Lower lobe of right lung (tissue), 2 donors: ENCODE data around the gene SRPK1. TPM values are rescaled to one million over a fixed set of nuclear protein-coding genes. Genes with fewer than 3 reads are reported as not detected.

Experiments used
- ATAC-seq, 2 donors: fragments of 200-7000 bp; cut with Tn5 transposase; one replicate each; pipeline ENCODE4 v1.9.1; 2020 to 2022; ENCODE audit warnings: mild to moderate bottlenecking in 2 of 2, moderate library complexity in 2 of 2
- DNase-seq: peaks from one replicate; pipeline ENCODE4 v3.0.0-alpha.2; 2020
- H3K27ac ChIP-seq: fragments of 200-600 bp; one replicate; pipeline ENCODE4 v1.8.0; 2022
- H3K27me3 ChIP-seq: fragments of 200-600 bp; one replicate; pipeline ENCODE4 v1.8.0; 2022; ENCODE audit warnings: low read depth
- H3K36me3 ChIP-seq: fragments of 200-600 bp; one replicate; pipeline ENCODE4 v1.8.0; 2022; ENCODE audit warnings: mild to moderate bottlenecking
- H3K4me1 ChIP-seq: fragments of 200-600 bp; one replicate; pipeline ENCODE4 v1.8.0; 2022
- H3K4me3 ChIP-seq: fragments of 200-600 bp; one replicate; pipeline ENCODE4 v1.8.0; 2022; ENCODE audit warnings: mild to moderate bottlenecking
- H3K9me3 ChIP-seq: fragments of 200-600 bp; one replicate; pipeline ENCODE4 v1.8.0; 2022
- intact Hi-C: fragments of 100-400 bp; cut with DNase I; formaldehyde crosslinking; loops from one replicate; pipeline ENCODE4 v1.11.0; 2022
- total RNA-seq: library from RNA; stranded (reverse); fragmentation: NEBNext Ultra II Directional; extraction: Animal tissue kit (Norgen Biotek cat#: 25700); gene quantifications from one replicate; pipeline ENCODE4 v1.2.1, GENCODE V29; 2021
- TF ChIP-seq, protein P1 (sequence below): fragments of 200-600 bp; IDR thresholded peaks from one replicate; pipeline ENCODE4 v1.8.0; 2022; ENCODE audit warnings: antibody characterized with exemption, mild to moderate bottlenecking
- donor health status: DM: no; HTN: yes; CAD: no; lungs with severe emphysema.

Gene SRPK1
- total RNA-seq, 1 donor from 2014 or later = 30.9 TPM

DNA sequence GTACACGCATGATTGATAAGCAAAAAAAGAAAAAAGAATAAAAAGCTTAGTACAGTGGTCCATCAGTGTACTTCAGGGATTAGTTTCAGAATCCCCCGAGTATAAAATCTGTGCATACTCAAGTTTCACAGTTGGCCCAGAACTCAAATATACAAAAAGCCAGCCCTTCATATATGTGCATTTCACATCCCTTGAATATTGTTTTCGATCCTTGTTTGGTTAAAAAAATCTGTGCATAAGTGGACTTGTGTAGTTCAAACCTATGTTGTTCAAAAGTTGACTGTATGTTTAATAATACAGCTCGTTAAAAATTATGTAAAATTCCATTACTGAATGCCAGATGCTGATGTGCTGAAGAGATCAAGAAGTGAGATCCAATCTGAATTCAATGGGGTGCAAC lies 61.5 kb downstream of the SRPK1 start:
- DNase-seq = no peak
- H3K4me1 ChIP-seq = no peaks in the 10 kb centered on the region
- ATAC-seq = no peak
- intact Hi-C loops = no loop called here
- no peak overlapping the region for H3K4me3 ChIP-seq
- no peaks in the 10 kb centered on the region for H3K27me3 ChIP-seq
- TF ChIP-seq, protein P1, sequence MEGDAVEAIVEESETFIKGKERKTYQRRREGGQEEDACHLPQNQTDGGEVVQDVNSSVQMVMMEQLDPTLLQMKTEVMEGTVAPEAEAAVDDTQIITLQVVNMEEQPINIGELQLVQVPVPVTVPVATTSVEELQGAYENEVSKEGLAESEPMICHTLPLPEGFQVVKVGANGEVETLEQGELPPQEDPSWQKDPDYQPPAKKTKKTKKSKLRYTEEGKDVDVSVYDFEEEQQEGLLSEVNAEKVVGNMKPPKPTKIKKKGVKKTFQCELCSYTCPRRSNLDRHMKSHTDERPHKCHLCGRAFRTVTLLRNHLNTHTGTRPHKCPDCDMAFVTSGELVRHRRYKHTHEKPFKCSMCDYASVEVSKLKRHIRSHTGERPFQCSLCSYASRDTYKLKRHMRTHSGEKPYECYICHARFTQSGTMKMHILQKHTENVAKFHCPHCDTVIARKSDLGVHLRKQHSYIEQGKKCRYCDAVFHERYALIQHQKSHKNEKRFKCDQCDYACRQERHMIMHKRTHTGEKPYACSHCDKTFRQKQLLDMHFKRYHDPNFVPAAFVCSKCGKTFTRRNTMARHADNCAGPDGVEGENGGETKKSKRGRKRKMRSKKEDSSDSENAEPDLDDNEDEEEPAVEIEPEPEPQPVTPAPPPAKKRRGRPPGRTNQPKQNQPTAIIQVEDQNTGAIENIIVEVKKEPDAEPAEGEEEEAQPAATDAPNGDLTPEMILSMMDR = no peak
- no peaks in the 10 kb centered on the region for H3K9me3 ChIP-seq
- H3K36me3 ChIP-seq = peaks cover 55% of the 10 kb centered on the region
- H3K27ac ChIP-seq = no peak overlapping the region

DNA sequence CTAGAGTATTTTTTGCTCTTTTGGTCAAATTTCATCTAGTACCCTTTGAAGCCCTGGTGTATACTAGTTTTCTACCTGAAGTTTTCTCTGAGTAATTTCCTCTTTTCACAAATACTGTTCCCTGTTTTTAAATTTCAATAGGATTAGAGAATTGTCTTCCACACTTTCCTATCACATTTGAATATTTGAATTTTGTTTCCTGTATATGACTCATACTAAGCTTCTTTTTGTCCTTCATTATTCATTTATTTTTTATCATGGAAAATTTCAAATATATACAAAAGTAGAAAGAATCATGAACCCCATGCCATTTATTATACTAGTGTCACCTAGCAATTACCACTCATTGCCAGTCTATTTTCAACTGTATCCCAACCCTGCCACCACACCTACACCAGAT lies 63.0 kb downstream of the SRPK1 start:
- TF ChIP-seq, protein P1 = no peak
- no peaks in the 10 kb centered on the region for H3K27me3 ChIP-seq
- H3K36me3 ChIP-seq = peaks cover 65% of the 10 kb centered on the region
- no peak for DNase-seq
- intact Hi-C loops = no loop called here
- no peaks in the 10 kb centered on the region for H3K4me1 ChIP-seq
- no peak overlapping the region for H3K4me3 ChIP-seq
- H3K27ac ChIP-seq = no peak overlapping the region
- no peak for ATAC-seq
- H3K9me3 ChIP-seq = no peaks in the 10 kb centered on the region

DNA sequence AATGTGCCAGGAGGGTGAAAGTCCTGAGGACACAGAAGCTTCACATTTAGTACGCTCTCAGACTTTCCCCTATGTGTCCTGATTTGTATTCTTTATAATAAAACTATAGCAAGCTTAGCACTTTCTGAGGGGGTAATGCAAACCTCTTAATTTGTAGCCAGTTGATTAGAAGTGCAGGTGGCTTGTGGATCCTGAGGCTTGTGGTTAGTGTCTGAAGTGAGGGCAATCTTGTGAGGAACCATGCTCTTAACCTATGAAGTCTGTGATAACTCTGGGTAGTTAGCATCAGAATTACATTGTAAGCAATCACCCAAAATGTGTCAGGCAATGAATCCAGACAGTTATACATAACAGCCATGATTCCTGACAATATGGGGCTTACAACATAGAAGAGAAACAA lies 64.6 kb downstream of the SRPK1 start:
- intact Hi-C loops = no loop called here
- Histone ChIP-seq H3K27ac (no peak overlapping the region), H3K9me3 (no peaks in the 10 kb centered on the region), H3K36me3 (peaks cover 77% of the 10 kb centered on the region), H3K27me3 (no peaks in the 10 kb centered on the region), H3K4me3 (no peak overlapping the region), H3K4me1 (no peaks in the 10 kb centered on the region)
- no peak for ATAC-seq
- DNase-seq = no peak
- TF ChIP-seq, protein P1 = no peak

DNA sequence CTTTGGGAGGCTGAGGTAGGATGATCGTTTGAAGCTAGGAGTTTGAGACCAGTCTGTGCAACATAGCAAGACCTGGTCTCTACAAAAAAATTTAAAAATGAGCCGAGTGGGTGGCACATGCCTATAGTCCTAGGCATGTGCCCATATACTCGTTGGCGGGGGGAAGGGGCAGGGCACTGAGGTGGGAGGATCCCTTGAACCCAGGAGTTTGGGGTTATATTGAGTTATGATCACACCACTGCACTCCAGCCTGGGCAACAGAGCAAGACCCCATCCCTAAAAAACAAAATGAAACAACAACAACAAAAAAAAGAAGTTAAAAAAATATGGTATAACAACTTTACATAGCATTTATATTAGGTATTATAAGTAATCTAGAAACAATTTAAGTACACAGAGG lies 67.9 kb downstream of the SRPK1 start:
- no peak for ATAC-seq
- Histone ChIP-seq H3K27ac (no peak overlapping the region), H3K36me3 (peaks cover 51% of the 10 kb centered on the region), H3K4me1 (no peaks in the 10 kb centered on the region), H3K27me3 (no peaks in the 10 kb centered on the region), H3K9me3 (peaks cover 5% of the 10 kb centered on the region), H3K4me3 (no peak overlapping the region)
- no peak for DNase-seq
- intact Hi-C loops = no loop called here
- TF ChIP-seq, protein P1 = no peak

DNA sequence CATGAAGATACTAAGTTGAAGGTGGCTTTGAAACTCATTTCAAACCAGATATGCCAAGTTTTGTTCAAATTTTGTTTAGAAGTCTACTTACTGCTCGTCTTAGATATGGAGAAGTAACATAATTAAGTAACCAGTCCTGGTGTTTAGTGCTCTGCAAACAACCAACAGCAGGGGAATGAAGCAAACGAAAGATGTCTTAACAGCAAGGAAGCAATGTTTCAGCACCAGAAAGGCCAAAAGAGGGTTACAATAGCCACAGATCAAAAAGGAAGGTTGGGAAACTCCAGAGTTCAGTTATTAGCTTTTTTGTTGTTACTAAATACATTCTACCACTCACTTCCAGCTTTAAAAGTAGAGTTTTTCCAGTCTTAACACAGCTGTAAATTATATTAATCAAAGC lies 70.7 kb downstream of the SRPK1 start:
- TF ChIP-seq, protein P1 = no peak
- no peak for ATAC-seq
- Histone ChIP-seq H3K4me1 (no peaks in the 10 kb centered on the region), H3K4me3 (no peak overlapping the region), H3K27me3 (no peaks in the 10 kb centered on the region), H3K27ac (no peak overlapping the region), H3K9me3 (peaks cover 5% of the 10 kb centered on the region), H3K36me3 (peaks cover 29% of the 10 kb centered on the region)
- intact Hi-C loops = no loop called here
- DNase-seq = no peak

DNA sequence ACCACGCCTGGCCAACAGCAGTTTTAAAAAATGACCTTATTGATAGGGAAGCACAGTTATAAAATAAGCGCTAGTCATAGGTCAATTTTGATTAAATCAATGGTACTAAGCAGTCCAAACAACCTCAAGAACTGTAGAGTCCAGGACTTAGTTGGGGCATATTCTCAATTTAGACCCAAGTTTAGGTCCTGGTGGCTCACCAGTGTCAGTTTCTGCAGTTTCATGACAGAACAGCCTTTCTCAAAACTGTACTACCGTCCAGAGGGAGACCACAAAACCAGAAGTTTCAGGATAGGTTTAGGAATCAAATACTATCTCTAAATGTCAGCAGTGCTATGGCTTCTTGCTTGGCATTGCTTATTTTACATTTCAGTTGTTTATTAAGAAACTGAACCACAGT lies 76.6 kb downstream of the SRPK1 start:
- Histone ChIP-seq H3K36me3 (peaks cover 32% of the 10 kb centered on the region), H3K27me3 (no peaks in the 10 kb centered on the region), H3K4me1 (no peaks in the 10 kb centered on the region), H3K9me3 (peaks cover 5% of the 10 kb centered on the region), H3K27ac (no peak overlapping the region), H3K4me3 (no peak overlapping the region)
- TF ChIP-seq, protein P1 = no peak
- ATAC-seq (no peak), DNase-seq (no peak)
- intact Hi-C loops = no loop called here
